H9 (cell line): ENCODE data around the gene CDC45. TPM values are rescaled to one million over a fixed set of nuclear protein-coding genes. Genes with fewer than 3 reads are reported as not detected.

Experiments
- DNase-seq: peaks from one replicate; pipeline ENCODE4 v3.0.0-alpha.2; 2017
- H2AFZ ChIP-seq: one replicate; pipeline ENCODE4 v1.6.1; 2013; ENCODE audit warnings: mild to moderate bottlenecking, low read length, control low read depth, moderate library complexity
- H2AK5ac ChIP-seq: 2 replicates; pipeline ENCODE4 v1.6.1; 2013; ENCODE audit warnings: low read length, control low read depth, mixed read lengths; ENCODE audit not compliant: insufficient read length
- H2BK120ac ChIP-seq: one replicate; pipeline ENCODE4 v1.6.1; 2013; ENCODE audit warnings: low read depth, mild to moderate bottlenecking, low read length, control low read depth, inconsistent platforms; ENCODE audit not compliant: poor library complexity, severe bottlenecking
- H2BK12ac ChIP-seq: 2 replicates; pipeline ENCODE4 v1.6.1; 2013; ENCODE audit warnings: low read length, control low read depth, mixed read lengths, low read depth; ENCODE audit not compliant: insufficient read length
- H2BK15ac ChIP-seq: 2 replicates; pipeline ENCODE4 v1.6.1; 2013; ENCODE audit warnings: low read depth, low read length, control low read depth
- H2BK20ac ChIP-seq: one replicate; pipeline ENCODE4 v1.6.1; 2013; ENCODE audit warnings: low read depth, mild to moderate bottlenecking, low read length, control low read depth, inconsistent platforms; ENCODE audit not compliant: poor library complexity, severe bottlenecking
- H2BK5ac ChIP-seq: 2 replicates; pipeline ENCODE4 v1.6.1; 2013; ENCODE audit warnings: low read length, control low read depth, mixed read lengths; ENCODE audit not compliant: insufficient read length
- H3K14ac ChIP-seq: 2 replicates; pipeline ENCODE4 v1.6.1; 2013; ENCODE audit warnings: low read length, control low read depth; ENCODE audit not compliant: insufficient read depth
- H3K18ac ChIP-seq: 2 replicates; pipeline ENCODE4 v1.6.1; 2013; ENCODE audit warnings: low read depth, mild to moderate bottlenecking, mixed read lengths, low read length, control low read depth; ENCODE audit not compliant: insufficient read length
- H3K23ac ChIP-seq: 2 replicates; pipeline ENCODE4 v1.6.1; 2013; ENCODE audit warnings: low read length, control low read depth, mixed read lengths, low read depth; ENCODE audit not compliant: insufficient read length
- H3K23me2 ChIP-seq: 2 replicates; pipeline ENCODE4 v1.6.1; 2013; ENCODE audit warnings: low read depth, mild to moderate bottlenecking, mixed read lengths, low read length, control low read depth; ENCODE audit not compliant: insufficient read length, poor library complexity, severe bottlenecking
- H3K27ac ChIP-seq: 2 replicates; pipeline ENCODE4 v1.5.1; 2013; ENCODE audit warnings: low read length, control low read depth, mixed read lengths, low read depth; ENCODE audit not compliant: insufficient read length
- H3K27me3 ChIP-seq: 2 replicates; pipeline ENCODE4 v1.6.1; 2013; ENCODE audit warnings: low read length, control low read depth, inconsistent platforms; ENCODE audit not compliant: insufficient read depth
- H3K4ac ChIP-seq: 2 replicates; pipeline ENCODE4 v1.6.1; 2013; ENCODE audit warnings: low read depth, mild to moderate bottlenecking, control low read depth, inconsistent platforms, low read length, moderate library complexity
- H3K4me1 ChIP-seq: 2 replicates; pipeline ENCODE4 v1.6.1; 2013; ENCODE audit warnings: low read length, control low read depth, inconsistent platforms; ENCODE audit not compliant: insufficient read depth
- H3K4me2 ChIP-seq: 2 replicates; pipeline ENCODE4 v1.6.1; 2013; ENCODE audit warnings: low read length, control low read depth, mixed read lengths; ENCODE audit not compliant: insufficient read length, insufficient read depth
- H3K56ac ChIP-seq: 2 replicates; pipeline ENCODE4 v1.6.1; 2013; ENCODE audit warnings: low read depth, mild to moderate bottlenecking, mixed read lengths, low read length, control low read depth; ENCODE audit not compliant: insufficient read length
- H3K79me1 ChIP-seq: 2 replicates; pipeline ENCODE4 v1.6.1; 2013; ENCODE audit warnings: low read depth, mild to moderate bottlenecking, moderate library complexity, low read length, control low read depth, inconsistent platforms; ENCODE audit not compliant: insufficient read depth, poor library complexity, severe bottlenecking
- H3K79me2 ChIP-seq: 2 replicates; pipeline ENCODE4 v1.6.1; 2013; ENCODE audit warnings: low read length, control low read depth, inconsistent platforms; ENCODE audit not compliant: insufficient read depth
- H3K9ac ChIP-seq: 2 replicates; pipeline ENCODE4 v1.6.1; 2013; ENCODE audit warnings: low read length, control low read depth, mixed read lengths; ENCODE audit not compliant: insufficient read length; ENCODE audit errors: extremely low read depth
- H3K9me3 ChIP-seq: one replicate; pipeline ENCODE4 v1.6.1; 2013; ENCODE audit warnings: low read depth, low read length, inconsistent platforms; ENCODE audit not compliant: control insufficient read depth
- H3T11ph ChIP-seq: one replicate; pipeline ENCODE4 v1.6.1; 2013; ENCODE audit warnings: mild to moderate bottlenecking, low read length, control low read depth, inconsistent platforms
- H4K20me1 ChIP-seq: one replicate; pipeline ENCODE4 v1.6.1; 2013; ENCODE audit not compliant: control insufficient read depth, insufficient read length, insufficient read depth
- H4K5ac ChIP-seq: 2 replicates; pipeline ENCODE4 v1.6.1; 2013; ENCODE audit warnings: low read depth, mild to moderate bottlenecking, mixed read lengths, low read length, control low read depth; ENCODE audit not compliant: insufficient read length
- H4K8ac ChIP-seq: replicated peaks from 2 replicates; pipeline ENCODE4 v1.6.1; 2013; ENCODE audit warnings: low read length, control low read depth, mixed read lengths, low read depth; ENCODE audit not compliant: insufficient read length
- H4K91ac ChIP-seq: 2 replicates; pipeline ENCODE4 v1.6.1; 2013; ENCODE audit warnings: low read depth, mild to moderate bottlenecking, moderate library complexity, mixed read lengths, low read length, control low read depth; ENCODE audit not compliant: insufficient read length
- H3K27ac Mint-ChIP-seq, 3 experiments: 2 replicates in 2 of 3; 3 replicates in 1 of 3; pipeline ENCODE4 v1.8.0; 2020 to 2021; ENCODE audit warnings: mixed read lengths in 3 of 3, mild to moderate bottlenecking in 1 of 3, moderate library complexity in 1 of 3
- H3K27me3 Mint-ChIP-seq: 2 replicates; pipeline ENCODE4 v1.8.0; 2021; ENCODE audit warnings: low read depth, mild to moderate bottlenecking, moderate library complexity, mixed read lengths
- H3K36me3 Mint-ChIP-seq, 3 experiments: 2 replicates in 2 of 3; 3 replicates in 1 of 3; pipeline ENCODE4 v1.8.0; 2020 to 2021; ENCODE audit warnings: low read depth in 3 of 3, mixed read lengths in 3 of 3; ENCODE audit not compliant: insufficient read depth in 1 of 3
- H3K4me1 Mint-ChIP-seq, 2 experiments: 2 replicates each; pipeline ENCODE4 v1.8.0; 2020; ENCODE audit warnings: mixed read lengths in 2 of 2
- H3K4me3 Mint-ChIP-seq, 2 experiments: 2 replicates in 1 of 2; 3 replicates in 1 of 2; pipeline ENCODE4 v1.8.0; 2020 to 2021; ENCODE audit warnings: mild to moderate bottlenecking in 2 of 2, mixed read lengths in 2 of 2, moderate library complexity in 1 of 2
- H3K9me3 Mint-ChIP-seq, 2 experiments: 2 replicates in 1 of 2; 3 replicates in 1 of 2; pipeline ENCODE4 v1.8.0; 2020; ENCODE audit warnings: mild to moderate bottlenecking in 2 of 2, mixed read lengths in 2 of 2, moderate library complexity in 1 of 2
- WGBS: extraction: QIAGEN DNeasy Blood & Tissue Kit; methylation state at CpG from one replicate; pipeline ENCODE4 v1.1.7; 2013; ENCODE audit warnings: missing lambda C conversion rate, low lambda C conversion rate, mixed read lengths; ENCODE audit not compliant: insufficient read length; ENCODE audit errors: extremely low coverage; 5-methylcytosine and 5-hydroxymethylcytosine counted together
- total RNA-seq: library from RNA; stranded (reverse); gene quantifications from 2 replicates; pipeline ENCODE4 v1.2.1, GENCODE V29; 2021
- TF ChIP-seq, protein P1 (sequence below): fragments of 200-600 bp; sonication (generic); conservative IDR thresholded peaks from 3 replicates; pipeline ENCODE4 v1.8.0; 2021; ENCODE audit warnings: antibody characterized with exemption, mild to moderate bottlenecking

Gene CDC45
- total RNA-seq, 1 experiment from 2014 or later, result 35.7 TPM

DNA sequence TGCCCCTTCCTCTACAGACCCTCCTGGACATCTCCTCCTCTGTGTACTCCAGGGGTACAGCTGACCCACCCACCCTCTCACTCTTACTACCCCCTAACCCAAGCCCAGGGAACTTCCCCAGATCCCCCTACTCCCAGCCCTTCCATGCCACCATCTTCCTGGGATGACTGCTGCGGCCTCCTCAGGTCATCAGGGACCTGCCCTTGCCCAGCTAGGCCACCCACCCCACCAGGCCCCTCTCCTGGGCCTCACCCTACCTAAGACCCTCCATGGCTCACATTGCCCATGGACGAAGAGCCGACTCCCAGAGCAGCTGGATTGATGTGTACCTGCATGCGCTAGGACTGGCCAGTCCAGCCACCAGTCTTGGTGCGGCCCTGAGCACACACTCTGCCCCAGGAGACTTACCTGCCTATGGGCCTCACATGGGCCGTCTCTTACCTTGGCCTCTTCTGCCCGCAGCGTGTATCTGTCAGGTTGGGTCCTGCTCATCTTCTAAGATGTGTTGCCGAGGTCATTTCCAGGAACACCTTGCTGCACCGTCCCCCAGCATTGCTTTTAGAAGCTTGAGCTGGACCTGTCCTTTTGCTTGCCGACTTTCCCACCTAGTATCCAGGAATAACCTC is 46.5 kb downstream of the CDC45 start:
- Mint-ChIP-seq H3K27ac (no peak overlapping the region), H3K9me3 (no peaks in the 10 kb centered on the region), H3K4me3 (no peak overlapping the region; a peak in 1 of 5 replicates), H3K4me1 (peaks cover 8 to 13% of the 10 kb centered on the region in 2 experiments; a peak in 3 of 4 replicates), H3K27me3 (peaks cover 74% of the 10 kb centered on the region), H3K36me3 (peaks cover 0 to 6% (median 1%) of the 10 kb centered on the region in 3 experiments; a peak in 3 of 7 replicates)
- H3T11ph ChIP-seq, result no peak overlapping the region
- H4K20me1 ChIP-seq, result no peaks in the 10 kb centered on the region
- H2BK15ac ChIP-seq, result no peak overlapping the region
- H3K23ac ChIP-seq, result no peak overlapping the region
- no peak overlapping the region for H2BK120ac ChIP-seq
- no peak overlapping the region for H2AFZ ChIP-seq
- DNase-seq, result no peak
- no peaks in the 10 kb centered on the region for H3K79me2 ChIP-seq
- no peak overlapping the region for H3K18ac ChIP-seq
- H4K5ac ChIP-seq, result no peak overlapping the region
- no peak overlapping the region for H2BK20ac ChIP-seq
- no peak overlapping the region for H3K4me2 ChIP-seq
- H3K79me1 ChIP-seq, result no peaks in the 10 kb centered on the region
- WGBS, result no CpG with 5 or more reads among the region's 11 CpGs
- no peaks in the 10 kb centered on the region for H3K9me3 ChIP-seq
- H2AK5ac ChIP-seq, result no peak overlapping the region
- no peak overlapping the region for H2BK12ac ChIP-seq
- H3K4me1 ChIP-seq, result no peaks in the 10 kb centered on the region
- H3K27me3 ChIP-seq, result peaks cover 4% of the 10 kb centered on the region; the same call in 1 of the 2 replicates
- H2BK5ac ChIP-seq, result no peak overlapping the region
- H4K91ac ChIP-seq, result no peak overlapping the region
- H3K27ac ChIP-seq, result no peak overlapping the region
- H3K23me2 ChIP-seq, result peaks cover 14% of the 10 kb centered on the region
- TF ChIP-seq, protein P1, sequence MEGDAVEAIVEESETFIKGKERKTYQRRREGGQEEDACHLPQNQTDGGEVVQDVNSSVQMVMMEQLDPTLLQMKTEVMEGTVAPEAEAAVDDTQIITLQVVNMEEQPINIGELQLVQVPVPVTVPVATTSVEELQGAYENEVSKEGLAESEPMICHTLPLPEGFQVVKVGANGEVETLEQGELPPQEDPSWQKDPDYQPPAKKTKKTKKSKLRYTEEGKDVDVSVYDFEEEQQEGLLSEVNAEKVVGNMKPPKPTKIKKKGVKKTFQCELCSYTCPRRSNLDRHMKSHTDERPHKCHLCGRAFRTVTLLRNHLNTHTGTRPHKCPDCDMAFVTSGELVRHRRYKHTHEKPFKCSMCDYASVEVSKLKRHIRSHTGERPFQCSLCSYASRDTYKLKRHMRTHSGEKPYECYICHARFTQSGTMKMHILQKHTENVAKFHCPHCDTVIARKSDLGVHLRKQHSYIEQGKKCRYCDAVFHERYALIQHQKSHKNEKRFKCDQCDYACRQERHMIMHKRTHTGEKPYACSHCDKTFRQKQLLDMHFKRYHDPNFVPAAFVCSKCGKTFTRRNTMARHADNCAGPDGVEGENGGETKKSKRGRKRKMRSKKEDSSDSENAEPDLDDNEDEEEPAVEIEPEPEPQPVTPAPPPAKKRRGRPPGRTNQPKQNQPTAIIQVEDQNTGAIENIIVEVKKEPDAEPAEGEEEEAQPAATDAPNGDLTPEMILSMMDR, result no peak
- no peak overlapping the region for H3K4ac ChIP-seq
- no peak overlapping the region for H3K14ac ChIP-seq
- no peak overlapping the region for H3K56ac ChIP-seq
- H3K9ac ChIP-seq, result no peak overlapping the region
- no peak overlapping the region for H4K8ac ChIP-seq
